ENCODE results near the gene SLC25A4.

SLC25A4 gene

DNA sequence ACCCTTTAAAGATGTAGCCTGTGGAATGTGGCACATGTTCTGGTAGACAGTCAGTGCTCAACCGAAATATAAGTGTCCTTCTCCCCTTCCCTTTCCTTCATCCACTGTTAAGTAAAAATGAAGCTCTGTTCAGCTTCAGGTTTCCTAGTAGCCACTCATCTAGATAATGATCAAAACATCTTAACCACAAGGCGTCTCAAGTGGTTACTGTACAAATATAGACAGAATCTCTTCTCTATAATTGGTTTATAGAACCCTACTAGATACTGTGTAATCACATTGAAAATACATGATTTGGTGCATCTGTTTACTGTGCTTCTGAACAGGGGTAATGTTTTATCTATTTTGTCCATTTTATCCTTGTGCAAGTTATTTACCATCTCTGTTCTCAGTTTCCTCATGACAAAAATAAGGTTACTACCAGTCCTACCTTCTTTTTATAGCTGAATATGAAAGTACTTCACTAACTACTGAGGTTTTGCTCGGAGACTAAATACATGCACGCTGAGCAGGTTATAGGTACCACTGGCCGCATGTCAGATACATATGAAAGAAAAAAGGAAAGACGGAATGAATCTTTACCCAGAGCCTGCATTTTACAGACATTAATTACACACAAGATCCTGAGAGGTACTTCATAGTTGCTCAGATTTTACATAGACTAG is 20.3 kb upstream of the SLC25A4 start:
- no peak for DNase-seq

DNA sequence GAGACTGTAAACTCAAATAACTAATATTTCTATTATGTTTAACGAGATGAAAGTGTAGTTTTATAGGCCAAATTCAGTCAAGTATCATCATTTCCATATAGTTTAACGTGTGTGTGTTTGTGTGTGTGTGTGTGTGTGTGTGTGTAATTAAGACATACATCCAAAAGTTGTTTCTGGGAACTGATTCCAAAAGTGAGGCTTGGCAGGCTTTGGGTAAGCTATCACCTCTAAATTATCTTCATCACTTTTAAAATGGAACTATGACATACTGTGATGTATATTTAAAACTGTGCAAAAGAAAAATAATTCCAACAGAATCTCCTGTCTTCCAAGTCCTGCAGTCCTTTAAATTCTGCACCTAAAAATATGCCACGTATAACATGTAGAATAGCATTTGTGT is 19.1 kb upstream of the SLC25A4 start:
- DNase-seq, result no peak

DNA sequence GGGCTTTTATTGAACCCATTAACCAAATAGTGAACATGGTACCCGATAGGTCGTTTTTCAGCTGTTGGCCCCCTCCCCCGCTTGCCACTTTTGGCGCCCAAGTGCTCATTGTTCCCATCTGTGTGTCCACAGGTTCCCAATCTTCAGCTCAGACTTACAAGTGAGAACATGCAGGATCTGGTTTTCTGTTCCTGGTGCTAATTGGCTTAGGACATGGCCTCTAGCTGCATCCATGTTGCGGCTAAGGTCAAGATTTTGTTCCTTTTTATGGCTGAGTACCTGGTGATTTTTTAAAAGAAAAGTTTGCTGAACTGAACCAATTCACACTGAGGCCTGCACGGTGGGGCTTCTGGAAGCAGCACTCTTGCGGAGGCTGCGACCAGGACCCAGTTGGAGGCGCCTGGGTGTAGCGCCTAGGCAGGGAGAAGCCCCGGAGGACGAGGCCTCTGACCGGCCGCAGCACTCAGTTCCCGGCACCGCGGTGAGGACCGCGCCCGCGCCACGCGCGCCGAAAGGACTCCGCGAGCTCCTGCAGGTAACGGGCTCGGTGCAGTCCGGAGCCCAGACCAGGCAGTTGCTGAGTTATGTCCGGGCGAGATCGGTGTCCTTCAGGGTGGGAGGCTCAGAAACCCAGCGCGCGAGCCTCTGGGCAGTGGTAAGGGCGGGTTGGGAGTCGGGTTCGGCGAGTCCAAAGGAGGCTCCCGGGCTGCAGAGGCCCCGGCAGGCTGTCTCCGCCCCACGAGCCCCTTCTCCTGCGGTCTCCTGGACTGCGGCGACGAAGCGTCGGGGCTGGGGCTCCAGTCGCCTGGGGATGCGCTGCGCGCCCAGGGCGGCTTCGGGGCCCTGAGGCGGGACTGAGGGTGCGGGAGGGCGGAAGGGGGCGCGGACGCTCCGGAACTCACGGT is 15.8 kb upstream of the SLC25A4 start:
- DNase-seq, result no peak

DNA sequence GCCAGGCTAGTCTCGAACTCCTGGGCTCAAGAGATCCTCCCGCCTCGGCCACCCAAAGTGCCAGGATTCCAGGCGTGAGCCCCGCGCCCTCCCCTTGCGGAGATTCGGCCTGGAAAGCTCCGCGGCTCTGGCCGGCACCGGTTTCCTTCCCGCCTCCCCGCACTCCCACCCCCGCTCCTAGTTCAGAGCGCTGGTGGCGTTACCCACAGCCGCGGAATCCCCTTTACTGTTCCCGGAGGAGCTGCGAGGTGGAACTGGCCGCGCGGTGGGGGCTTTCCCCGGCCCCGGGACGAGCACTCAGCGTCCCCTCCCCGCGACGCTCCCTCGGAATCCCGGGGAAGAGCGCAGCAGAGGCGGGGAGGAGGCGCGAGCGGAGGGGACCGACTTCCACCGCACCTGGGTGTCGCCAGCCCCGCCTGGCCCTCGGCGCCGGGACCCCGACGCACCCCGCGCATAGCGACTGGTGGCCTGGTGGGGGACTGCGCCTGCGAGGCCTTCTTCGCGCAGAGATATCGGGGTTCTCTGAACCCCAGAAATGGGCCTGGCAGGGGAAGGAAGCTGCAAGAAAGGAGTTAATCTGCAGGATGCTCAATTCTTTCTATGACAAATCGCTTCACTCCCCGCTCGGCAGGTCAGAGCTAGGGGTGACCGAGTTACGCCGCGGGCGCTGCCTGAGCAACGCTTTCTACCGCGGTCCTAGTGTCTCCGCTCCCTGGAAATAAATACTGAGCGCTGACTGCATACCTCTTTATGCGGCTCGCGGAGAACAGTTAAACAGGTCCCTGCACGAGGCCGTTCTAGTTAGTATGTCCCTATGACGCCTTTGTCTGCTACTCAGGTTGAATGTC is 14.6 kb upstream of the SLC25A4 start:
- no peak for DNase-seq

DNA sequence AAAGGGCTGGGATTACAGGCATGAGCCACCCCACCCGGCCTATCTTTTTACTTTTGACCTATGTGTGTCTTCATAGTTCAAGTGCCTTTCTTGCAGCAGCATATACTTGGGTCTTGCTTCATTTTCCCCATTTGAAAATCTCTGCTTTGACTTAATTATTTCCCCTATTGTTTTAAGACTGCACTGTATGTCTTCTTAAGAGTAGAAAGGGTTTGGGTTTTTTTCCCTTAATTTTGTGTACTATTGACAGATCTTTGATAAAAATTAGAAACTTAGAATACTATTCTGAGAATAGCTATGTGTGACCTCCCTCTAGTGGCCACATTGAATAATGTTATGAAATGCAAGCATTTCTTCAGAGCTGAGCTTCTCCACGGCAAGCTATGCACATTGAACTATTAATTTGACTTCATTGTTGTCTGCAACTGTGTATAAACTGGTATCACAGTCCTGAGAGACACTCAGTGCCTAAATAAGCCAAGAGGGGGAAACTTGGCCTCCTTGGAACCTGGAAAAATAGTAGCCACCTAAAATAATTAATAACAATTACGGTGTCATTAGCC is 8.7 kb upstream of the SLC25A4 start:
- DNase-seq, result no peak

DNA sequence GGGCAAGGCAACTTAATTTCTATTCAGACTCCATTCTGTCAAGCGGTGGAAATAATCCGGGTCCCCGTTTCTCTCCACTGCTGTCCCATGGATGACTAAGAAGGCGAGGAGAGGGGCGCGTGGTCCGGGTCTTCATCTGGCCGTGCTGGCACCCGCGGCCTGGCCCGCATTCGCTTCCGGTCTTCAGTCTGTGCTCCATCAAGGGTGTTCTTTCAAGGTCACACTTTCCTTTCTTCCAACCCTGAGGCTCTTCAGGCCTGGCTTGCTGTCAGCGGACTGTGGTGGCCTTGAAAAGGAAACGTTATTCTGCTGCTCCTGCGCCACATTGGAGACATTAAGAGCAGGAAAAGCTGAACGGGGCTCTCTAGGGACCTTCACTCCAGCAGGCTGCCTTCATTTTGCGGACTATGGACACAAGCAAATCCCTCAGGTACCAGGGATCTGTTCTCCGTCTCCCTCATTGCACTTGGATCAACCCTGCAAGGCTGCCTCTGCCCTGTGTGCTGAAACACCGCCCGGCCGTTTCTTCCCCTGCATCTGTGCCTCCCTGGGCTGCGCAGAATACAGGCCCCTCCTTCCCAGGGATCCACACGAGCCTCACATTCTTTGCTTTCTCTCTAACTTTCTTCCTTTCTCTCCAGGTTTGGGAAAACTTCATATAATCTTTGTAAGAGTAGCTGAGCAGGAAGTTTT is 5.7 kb upstream of the SLC25A4 start:
- DNase-seq, result no peak

DNA sequence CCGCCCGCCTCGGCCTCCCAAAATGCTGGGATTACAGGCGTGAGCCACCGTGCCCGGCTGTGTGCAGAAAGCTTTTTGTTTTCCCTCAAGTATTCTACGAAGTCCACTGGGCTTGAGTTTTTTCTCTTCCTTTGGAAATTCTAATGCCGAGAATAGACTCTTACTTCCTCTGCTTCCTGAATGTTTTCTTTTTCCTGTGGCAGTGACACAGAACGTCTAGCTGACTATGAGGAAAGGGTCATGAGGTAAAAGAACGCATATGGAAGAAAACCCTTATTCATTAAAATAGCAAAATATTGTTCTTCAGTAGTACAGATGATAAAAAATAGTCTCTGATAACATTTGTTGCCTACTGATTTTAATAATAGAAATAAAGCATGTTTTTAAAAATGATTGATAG is 4.9 kb upstream of the SLC25A4 start:
- DNase-seq, result no peak

DNA sequence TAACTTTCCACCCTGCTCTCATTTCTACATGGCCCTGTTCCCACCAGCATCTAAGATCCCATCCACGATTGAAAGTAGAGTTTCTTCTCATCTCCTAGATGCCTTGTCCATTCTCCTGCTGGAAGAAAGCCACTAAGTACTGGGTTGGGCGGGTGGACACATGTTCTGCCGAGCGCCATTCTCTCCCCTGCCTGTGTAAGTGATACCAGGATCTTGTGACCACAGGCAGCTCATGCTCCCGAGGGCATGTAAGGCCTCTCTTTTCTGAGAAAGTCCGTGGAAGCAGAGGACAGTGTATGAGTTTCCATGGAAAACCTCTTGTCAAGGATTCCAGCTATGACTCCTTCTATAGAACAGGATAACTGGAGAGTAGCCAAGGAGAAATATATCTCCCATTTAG is 3.3 kb upstream of the SLC25A4 start:
- DNase-seq, result no peak

DNA sequence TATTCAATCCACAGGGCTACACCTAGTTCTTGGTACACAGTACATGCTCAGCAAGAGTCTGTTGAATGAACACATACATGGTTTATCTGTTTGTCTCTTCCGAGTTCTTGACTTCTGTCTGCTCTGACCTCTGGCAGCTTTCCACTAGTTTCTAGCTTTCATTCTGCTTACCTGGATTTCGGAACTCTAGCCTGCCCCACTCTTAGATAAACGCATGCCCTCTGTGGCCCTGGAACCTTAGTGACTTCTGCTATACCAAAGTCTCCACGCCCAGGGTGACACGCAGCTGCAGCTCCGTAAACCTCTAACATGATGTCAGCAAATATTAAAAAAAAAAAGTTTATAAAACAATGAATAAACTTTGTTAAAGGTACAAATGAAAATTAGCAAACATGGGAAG is 1.3 kb upstream of the SLC25A4 start:
- DNase-seq, result no peak

DNA sequence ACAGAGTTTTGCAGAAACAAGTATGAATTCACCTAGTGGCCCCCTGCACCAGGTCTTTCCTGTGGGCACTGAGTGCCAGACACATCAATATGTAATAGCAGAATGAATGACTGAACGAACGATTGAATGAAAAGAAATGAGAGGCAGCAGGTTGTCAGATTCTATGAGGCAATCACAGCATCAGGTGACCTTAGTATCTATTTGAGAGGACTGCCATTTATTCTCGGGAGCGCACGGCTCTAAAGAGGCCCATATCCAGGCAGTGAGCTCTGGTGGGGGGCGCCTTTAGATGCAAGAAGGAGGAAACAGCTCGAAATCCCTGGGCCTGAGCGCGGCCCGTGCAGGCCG is 528 bp upstream of the SLC25A4 start:
- DNase-seq, result no peak

DNA sequence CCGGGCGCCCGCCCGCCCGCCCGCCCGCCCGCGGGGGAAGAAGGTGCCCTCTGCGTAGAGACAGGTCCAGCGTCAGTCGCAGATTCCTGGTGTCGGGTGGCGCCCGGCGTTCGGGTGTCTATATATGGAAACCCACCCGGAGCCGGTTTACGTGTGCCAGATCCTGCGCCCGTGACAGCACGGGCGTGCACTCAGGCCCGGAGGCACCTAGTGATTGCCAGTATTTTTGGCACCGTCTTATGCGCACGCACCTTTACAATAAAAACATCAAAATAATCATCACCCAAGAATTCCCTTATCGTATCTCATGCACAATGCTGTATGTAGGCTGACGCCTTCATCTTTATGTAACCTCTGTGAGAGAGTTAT is 519 bp downstream of the SLC25A4 start:
- no peak for DNase-seq

DNA sequence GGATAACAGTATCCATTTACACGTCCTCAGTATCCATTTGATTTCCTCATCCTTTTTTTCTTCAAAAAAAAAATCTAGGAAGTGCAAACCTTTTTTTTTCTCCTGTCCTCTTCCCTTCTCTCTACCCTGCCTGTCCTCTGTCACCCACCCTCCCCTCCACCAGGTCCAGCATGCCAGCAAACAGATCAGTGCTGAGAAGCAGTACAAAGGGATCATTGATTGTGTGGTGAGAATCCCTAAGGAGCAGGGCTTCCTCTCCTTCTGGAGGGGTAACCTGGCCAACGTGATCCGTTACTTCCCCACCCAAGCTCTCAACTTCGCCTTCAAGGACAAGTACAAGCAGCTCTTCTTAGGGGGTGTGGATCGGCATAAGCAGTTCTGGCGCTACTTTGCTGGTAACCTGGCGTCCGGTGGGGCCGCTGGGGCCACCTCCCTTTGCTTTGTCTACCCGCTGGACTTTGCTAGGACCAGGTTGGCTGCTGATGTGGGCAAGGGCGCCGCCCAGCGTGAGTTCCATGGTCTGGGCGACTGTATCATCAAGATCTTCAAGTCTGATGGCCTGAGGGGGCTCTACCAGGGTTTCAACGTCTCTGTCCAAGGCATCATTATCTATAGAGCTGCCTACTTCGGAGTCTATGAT is 1.7 kb downstream of the SLC25A4 start:
- no peak for DNase-seq

DNA sequence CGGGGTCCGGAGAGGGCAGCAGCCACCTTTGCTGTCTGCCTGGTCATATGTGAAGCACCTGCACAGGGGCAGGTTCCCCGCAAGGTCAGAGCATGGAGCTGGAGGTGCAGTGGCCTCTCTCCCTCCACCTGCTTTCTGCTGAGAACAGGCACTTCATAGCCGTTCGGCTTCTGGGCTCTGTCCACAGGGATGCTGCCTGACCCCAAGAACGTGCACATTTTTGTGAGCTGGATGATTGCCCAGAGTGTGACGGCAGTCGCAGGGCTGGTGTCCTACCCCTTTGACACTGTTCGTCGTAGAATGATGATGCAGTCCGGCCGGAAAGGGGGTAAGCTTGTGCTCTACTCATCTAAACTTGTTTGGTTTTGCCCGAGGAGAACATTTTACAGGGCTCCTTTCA is 2.5 kb downstream of the SLC25A4 start:
- DNase-seq, result no peak

DNA sequence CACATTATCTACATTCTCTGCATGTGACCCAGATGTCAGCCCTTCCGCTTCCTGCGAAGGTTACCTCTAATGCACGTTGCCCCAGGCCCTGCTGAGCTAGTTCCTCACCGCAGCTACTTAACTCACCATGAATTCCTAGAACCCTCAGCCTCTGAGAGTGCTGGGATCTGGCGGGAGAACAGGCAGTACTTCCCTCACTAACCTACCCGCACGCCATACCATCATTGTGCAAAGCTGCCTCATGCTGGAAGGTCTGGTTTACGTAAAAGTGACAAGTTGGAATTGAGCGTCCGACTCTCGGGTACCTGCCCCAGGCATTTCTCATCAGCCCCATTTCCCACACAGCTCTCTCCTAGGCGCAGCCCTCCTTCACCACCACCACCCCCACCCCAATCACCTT is 6.3 kb downstream of the SLC25A4 start:
- no peak for DNase-seq

DNA sequence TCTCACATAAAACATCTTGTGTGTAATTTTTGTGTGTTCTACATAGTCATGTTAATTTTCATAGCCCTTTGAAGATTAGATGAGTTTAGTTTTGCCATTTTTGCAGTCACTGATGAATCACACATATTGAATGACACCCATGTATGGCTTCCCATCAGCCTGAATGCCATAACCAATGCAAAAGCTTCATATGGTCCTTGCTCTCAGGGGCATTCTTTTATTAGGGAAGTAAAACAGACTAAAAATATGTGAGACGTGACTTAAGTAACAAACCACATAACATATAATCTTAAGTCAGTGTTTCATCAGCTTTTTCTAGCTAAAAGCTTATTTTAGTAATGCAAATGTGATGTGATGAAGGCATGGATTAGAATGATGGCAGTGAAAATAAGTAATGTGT is 8.2 kb downstream of the SLC25A4 start:
- DNase-seq, result no peak

DNA sequence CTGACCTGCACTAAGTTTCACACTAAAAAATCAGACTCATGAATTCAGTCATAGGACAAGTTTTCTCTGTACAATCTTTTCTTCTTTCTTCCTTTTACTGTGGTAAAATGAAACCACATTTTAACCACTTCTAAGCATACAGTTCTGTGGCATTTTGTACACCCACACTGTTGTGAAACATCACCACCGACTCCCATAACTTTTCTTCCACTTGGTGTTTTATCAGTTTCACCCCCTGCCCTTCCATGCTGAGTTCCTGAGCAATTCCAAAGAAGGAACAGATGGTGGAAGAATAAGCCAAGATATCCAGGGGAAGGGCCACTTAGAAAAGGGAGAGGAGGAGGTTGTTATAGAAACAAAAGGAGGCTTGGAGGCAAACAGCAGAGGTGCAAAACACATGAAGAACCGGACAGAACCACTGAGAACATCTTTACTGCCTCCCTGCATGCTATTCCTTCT is 22.6 kb downstream of the SLC25A4 start:
- peak; percentile 6 for DNase-seq

DNA sequence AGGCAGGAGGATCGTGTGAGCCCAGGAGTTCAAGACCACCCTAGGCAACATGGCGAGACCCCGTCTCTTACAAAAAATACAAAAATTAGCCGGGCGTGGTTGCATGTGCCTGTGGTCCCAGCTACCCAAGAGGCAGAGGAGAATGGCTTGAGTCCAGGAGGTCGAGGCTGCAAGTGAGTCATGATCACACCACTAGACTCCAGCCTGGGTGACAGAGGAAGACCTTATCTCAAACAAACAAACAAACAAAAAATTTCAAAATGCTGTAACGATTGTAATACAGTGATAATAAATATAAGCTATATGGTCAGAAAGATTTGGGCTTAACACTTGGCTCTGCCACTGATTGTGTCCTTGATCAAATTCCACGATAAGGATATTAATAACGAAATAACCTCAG is 24.2 kb downstream of the SLC25A4 start:
- DNase-seq, result no peak

DNA sequence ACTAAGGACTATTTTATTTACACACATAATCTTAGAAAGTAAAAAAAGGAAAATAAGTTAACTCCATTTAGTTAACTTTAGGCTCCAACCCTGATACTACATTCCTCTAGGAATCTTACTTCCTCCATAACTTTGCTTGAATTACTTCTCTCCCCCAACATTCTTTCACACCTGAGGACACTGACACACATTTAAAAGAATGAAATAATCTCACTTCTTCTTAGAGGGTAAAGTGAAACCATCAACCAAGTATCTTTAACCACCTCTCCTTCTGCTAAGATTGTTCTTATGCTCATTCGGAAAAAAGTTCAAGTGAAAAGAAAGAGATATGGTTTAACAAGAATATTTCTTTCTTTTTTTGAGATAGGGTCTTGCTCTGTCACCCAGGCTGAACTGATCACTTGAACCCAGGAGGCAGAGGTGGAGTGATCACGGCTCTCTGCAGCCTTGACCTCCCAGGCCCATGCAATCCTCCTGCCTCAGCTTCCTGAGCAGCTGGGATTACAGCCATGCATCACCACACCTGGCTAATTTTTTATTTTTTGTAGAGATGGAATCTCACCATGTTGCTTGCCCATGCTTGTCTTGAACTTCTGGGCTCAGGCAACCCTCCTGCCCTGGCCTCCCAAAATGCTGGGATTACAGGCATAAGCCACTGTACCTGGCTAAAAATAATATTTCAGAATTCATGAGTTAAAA is 28.5 kb downstream of the SLC25A4 start:
- no peak for DNase-seq

DNA sequence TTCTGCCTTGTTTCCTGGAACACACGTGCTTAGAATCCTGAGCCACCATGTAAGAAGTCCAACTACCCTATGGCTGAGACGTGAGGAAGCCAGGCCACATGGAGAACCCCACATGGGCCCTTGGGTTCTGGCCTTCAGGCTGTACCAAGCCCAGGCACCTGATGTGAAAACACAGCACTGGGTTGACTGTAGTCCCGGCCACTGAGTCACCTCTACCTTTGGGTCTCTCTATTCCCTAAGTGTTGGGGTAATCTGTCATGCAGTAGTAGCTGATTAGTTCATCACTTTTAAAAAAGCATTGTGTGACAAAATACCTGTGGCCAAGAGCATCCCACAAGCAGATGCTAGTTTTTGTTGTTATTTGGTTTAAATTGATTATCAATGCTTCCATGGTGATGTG is 36.4 kb downstream of the SLC25A4 start:
- no peak for DNase-seq

DNA sequence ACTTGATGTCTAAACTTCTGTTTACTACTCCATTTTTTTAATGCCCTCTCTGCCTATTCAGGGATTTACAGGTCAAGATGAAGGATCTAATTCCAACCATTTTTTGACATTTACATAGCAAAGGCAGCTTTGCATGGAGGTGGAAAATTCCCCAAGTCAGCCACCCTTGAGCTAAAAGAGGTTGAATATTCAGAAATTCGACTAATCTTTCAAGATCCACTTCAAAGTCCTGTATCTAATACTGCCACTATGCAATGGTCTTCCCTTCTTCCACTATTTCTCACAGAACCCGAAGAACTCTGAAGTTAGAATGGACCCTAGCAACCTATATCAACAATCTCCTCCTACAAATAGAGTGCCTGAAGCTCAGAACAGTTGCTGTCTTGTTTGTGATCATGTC is 39.2 kb downstream of the SLC25A4 start:
- DNase-seq, result no peak

DNA sequence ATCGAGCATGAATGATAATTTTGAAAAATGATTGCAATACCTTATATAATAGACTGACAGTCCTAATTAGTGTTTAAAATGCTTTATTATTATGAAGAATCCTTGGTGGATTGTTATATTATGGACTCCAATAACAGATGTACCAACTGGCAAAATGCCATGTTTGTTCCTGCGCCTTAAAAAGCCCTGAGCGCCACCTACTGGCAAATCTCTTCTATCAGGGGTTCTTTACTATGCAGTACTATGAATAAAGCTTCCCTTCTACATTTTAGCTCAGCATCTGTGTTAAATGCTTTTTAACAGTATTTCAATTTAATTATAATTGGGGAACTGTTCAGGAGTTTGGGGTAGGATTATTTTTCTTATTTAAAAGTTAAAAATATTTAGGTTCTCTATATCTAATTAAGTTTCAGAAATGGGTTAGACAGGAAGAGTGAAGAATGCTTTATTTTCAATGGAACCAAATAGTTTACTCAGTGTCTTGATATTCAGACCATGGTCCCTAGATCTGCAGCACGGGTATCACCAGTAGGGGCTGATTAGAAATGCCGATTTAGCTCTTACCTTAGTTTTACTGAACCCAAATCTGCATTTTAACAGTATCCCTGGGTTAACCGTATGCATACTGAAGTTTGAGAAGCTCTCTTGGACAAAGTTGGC is 40.7 kb downstream of the SLC25A4 start:
- peak; percentile 17 for DNase-seq

Measured in DMS 273 treated with DMSO at 0.1 percent for 48 hours (cell line).